IPS-15b (cell line): ENCODE data around the gene FA2H.

ENCODE experiments used
- H3K27me3 ChIP-seq: one replicate; pipeline ENCODE4 v1.6.1; 2013; ENCODE audit warnings: low read length; ENCODE audit not compliant: control insufficient read depth, insufficient read depth
- H3K36me3 ChIP-seq: one replicate; pipeline ENCODE4 v1.6.1; 2013; ENCODE audit warnings: low read length; ENCODE audit not compliant: control insufficient read depth, insufficient read depth
- H3K4me1 ChIP-seq: one replicate; pipeline ENCODE4 v1.6.1; 2013; ENCODE audit warnings: mild to moderate bottlenecking, low read length; ENCODE audit not compliant: control insufficient read depth, insufficient read depth
- H3K4me3 ChIP-seq: one replicate; pipeline ENCODE4 v1.5.1; 2013; ENCODE audit warnings: low read depth, low read length
- H3K9ac ChIP-seq: one replicate; pipeline ENCODE4 v1.6.1; 2013; ENCODE audit warnings: low read depth, mild to moderate bottlenecking, low read length
- H3K9me3 ChIP-seq: one replicate; pipeline ENCODE4 v1.6.1; 2013; ENCODE audit warnings: mild to moderate bottlenecking, low read length; ENCODE audit not compliant: control insufficient read depth, insufficient read depth

The FA2H gene

GRCh38 chr16:74752258-74752657, 22.4 kb downstream of the FA2H start:
- H3K36me3 ChIP-seq: no peaks in the 10 kb centered on the region
- H3K4me3 ChIP-seq: no peak overlapping the region
- peaks cover 8% of the 10 kb centered on the region for H3K4me1 ChIP-seq
- H3K27me3 ChIP-seq: no peaks in the 10 kb centered on the region
- no peak overlapping the region for H3K9ac ChIP-seq
- no peaks in the 10 kb centered on the region for H3K9me3 ChIP-seq

DNA sequence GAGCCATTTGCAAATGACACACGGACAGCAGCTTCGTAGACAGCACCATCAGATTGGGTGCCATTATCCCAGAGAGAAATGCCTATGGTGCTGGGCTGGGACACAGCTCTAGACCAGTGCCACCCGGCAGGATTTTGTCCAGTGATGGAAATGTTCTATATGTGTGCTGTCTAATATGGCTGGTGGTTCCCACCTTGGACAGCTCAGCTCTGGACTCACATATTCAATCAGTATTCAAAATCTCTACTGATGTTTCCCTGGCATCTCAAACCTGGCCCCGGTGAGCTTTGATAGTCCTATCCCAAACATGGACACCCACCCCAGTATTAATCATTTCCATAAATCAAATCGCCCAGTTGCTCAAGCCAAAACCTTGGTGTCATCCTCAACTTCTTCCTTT, 23.0 kb downstream of the FA2H start:
- H3K27me3 ChIP-seq: no peaks in the 10 kb centered on the region
- no peak overlapping the region for H3K9ac ChIP-seq
- H3K4me3 ChIP-seq: no peak overlapping the region
- H3K9me3 ChIP-seq: no peaks in the 10 kb centered on the region
- H3K4me1 ChIP-seq: peaks cover 8% of the 10 kb centered on the region
- no peaks in the 10 kb centered on the region for H3K36me3 ChIP-seq

DNA sequence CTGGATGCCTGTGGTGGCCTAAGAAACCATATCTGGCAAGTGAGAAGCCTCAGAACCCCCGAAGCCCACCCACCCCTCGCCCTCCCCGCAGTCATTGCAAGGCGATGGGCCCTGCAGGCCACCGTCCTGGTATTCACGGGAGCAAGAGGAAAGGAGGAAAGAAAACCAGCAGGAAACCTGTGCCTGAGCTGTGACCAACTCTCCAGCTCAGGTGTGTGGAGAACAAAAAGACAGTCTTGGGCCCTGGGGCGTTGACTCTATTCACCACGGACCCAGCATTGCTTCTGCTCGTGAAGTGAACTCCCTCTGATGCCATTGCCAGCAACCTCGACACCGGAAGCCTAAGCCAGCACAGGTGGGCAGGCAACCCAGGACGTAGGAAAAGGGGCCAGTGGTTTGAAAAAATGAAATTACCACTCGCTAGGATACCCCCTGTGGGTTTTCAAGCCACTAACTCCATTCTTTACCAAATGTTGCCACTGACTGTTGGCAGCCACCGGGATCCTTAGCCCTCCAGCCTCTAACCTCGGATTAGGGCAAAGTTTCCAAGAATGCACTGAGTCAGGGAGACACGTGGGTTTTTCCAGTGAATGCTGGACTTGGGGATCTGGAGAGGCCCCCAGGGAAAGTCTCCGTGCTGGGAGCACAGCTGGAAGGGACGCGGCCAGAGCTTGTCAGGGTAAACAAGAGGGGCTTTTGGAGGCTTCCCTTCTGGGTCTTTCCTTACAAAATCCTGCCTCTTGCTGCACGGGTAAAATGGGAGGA, 25.1 kb downstream of the FA2H start:
- no peaks in the 10 kb centered on the region for H3K9me3 ChIP-seq
- no peaks in the 10 kb centered on the region for H3K27me3 ChIP-seq
- H3K36me3 ChIP-seq: no peaks in the 10 kb centered on the region
- peaks cover 8% of the 10 kb centered on the region for H3K4me1 ChIP-seq
- no peak overlapping the region for H3K9ac ChIP-seq
- no peak overlapping the region for H3K4me3 ChIP-seq

- no peaks in the 10 kb centered on the region for H3K36me3 ChIP-seq
- no peak overlapping the region for H3K4me3 ChIP-seq
- no peaks in the 10 kb centered on the region for H3K9me3 ChIP-seq
- peaks cover 10% of the 10 kb centered on the region for H3K4me1 ChIP-seq
- H3K9ac ChIP-seq: no peak overlapping the region
- no peaks in the 10 kb centered on the region for H3K27me3 ChIP-seq
These were observed 26.0 kb downstream of the FA2H start for GRCh38 chr16:74748616-74749026.

- H3K4me1 ChIP-seq: peaks cover 12% of the 10 kb centered on the region
- H3K27me3 ChIP-seq: no peaks in the 10 kb centered on the region
- H3K9me3 ChIP-seq: no peaks in the 10 kb centered on the region
- H3K9ac ChIP-seq: no peak overlapping the region
- H3K36me3 ChIP-seq: no peaks in the 10 kb centered on the region
- H3K4me3 ChIP-seq: no peak overlapping the region
These were observed 26.7 kb downstream of the FA2H start for GRCh38 chr16:74747716-74748615.

DNA sequence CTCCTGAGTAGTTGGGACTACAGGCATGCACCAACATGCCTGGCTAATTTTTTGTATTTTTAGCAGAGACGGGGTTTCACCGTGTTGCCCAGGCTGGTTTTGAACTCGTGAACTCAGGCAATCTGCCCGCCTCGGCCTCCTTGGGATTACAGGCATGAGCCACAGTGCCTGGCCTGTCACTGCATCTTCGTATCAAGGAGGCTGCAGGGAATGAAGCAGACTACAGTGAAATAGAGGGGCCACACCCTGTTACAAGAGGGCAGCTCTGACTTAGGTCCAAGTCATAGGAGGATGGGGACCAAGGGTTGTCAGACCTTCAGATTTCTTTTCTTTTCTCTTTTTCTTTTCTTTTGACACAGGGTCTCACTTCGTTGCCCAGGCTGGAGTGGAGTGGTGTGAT, 28.7 kb downstream of the FA2H start:
- H3K4me3 ChIP-seq: no peak overlapping the region
- H3K9ac ChIP-seq: no peak overlapping the region
- no peaks in the 10 kb centered on the region for H3K9me3 ChIP-seq
- H3K36me3 ChIP-seq: no peaks in the 10 kb centered on the region
- H3K27me3 ChIP-seq: no peaks in the 10 kb centered on the region
- H3K4me1 ChIP-seq: peaks cover 15% of the 10 kb centered on the region

GRCh38 chr16:74745109-74745615, 29.5 kb downstream of the FA2H start:
- no peaks in the 10 kb centered on the region for H3K36me3 ChIP-seq
- H3K4me3 ChIP-seq: no peak overlapping the region
- no peaks in the 10 kb centered on the region for H3K9me3 ChIP-seq
- H3K9ac ChIP-seq: no peak overlapping the region
- peaks cover 14% of the 10 kb centered on the region for H3K4me1 ChIP-seq
- no peaks in the 10 kb centered on the region for H3K27me3 ChIP-seq

GRCh38 chr16:74744566-74744965, 30.1 kb downstream of the FA2H start:
- Histone ChIP-seq H3K27me3 (no peaks in the 10 kb centered on the region), H3K36me3 (no peaks in the 10 kb centered on the region), H3K9ac (no peak overlapping the region), H3K9me3 (no peaks in the 10 kb centered on the region), H3K4me1 (peaks cover 8% of the 10 kb centered on the region), H3K4me3 (no peak overlapping the region)

- H3K9ac ChIP-seq: no peak overlapping the region
These were observed 30.8 kb downstream of the FA2H start for GRCh38 chr16:74743668-74744299.

GRCh38 chr16:74743045-74743667, 31.5 kb downstream of the FA2H start:
- no peaks in the 10 kb centered on the region for H3K27me3 ChIP-seq

More at GRCh38 chr16:74743668-74744299, 30.8 kb downstream of the FA2H start:
- Histone ChIP-seq H3K9me3 (no peaks in the 10 kb centered on the region), H3K36me3 (peaks cover 4% of the 10 kb centered on the region), H3K27me3 (no peaks in the 10 kb centered on the region), H3K4me1 (peaks cover 7% of the 10 kb centered on the region), H3K4me3 (no peak overlapping the region)

DNA sequence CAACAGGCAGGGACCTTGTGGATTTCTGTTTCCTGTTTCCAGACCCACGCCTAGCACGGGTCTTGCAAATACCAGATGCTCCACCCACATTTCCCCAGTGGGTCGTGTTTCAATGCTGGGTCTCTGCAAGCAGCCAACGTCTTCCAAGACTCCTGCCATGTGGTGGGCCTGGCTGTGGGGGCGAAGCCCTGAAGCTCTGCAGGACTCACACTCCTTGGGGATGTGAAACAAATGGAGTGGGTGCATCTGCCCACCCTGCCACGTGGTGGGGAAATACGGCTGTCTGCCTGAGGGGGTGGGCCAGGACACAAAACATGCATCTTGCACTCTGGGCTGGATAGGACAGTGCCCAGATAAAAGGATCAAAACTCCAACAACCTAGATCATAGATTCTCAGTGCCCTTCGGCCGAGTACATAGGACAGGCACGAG, 32.6 kb downstream of the FA2H start:
- Histone ChIP-seq H3K4me3 (no peak overlapping the region), H3K36me3 (peaks cover 6% of the 10 kb centered on the region), H3K27me3 (no peaks in the 10 kb centered on the region), H3K9me3 (no peaks in the 10 kb centered on the region), H3K4me1 (peaks cover 7% of the 10 kb centered on the region), H3K9ac (no peak overlapping the region)

More at GRCh38 chr16:74743045-74743667, 31.5 kb downstream of the FA2H start:
- H3K4me1 ChIP-seq: peaks cover 7% of the 10 kb centered on the region
- no peaks in the 10 kb centered on the region for H3K9me3 ChIP-seq
- no peak overlapping the region for H3K9ac ChIP-seq
- no peak overlapping the region for H3K4me3 ChIP-seq
- peaks cover 4% of the 10 kb centered on the region for H3K36me3 ChIP-seq
